RWPE2 (cell line): ENCODE results near the gene PNMT.

ENCODE experiments used
- ATAC-seq: fragments of 200-7000 bp; cut with Tn5 transposase; 3 replicates; pipeline ENCODE4 v1.9.1; 2021; ENCODE audit warnings: low read depth
- DNase-seq: peaks from one replicate; pipeline ENCODE4 v3.0.0-alpha.2; 2020; ENCODE audit warnings: low spot score
- H3K27ac ChIP-seq: fragments of 450-650 bp; 2 replicates; pipeline ENCODE4 v1.5.1; 2017; ENCODE audit warnings: mild to moderate bottlenecking; ENCODE audit not compliant: poor library complexity, severe bottlenecking
- H3K27me3 ChIP-seq: fragments of 250-450 bp; sonication (Bioruptor Pico); 2 replicates; pipeline ENCODE4 v1.5.1; 2021; ENCODE audit warnings: mild to moderate bottlenecking, moderate library complexity; ENCODE audit not compliant: insufficient read depth, poor library complexity, severe bottlenecking
- H3K36me3 ChIP-seq: fragments of 250-450 bp; sonication (Bioruptor Pico); 2 replicates; pipeline ENCODE4 v1.5.1; 2020; ENCODE audit warnings: low read depth, mild to moderate bottlenecking, moderate library complexity
- H3K4me1 ChIP-seq: fragments of 250-450 bp; sonication (Bioruptor Pico); 2 replicates; pipeline ENCODE4 v1.5.1; 2021; ENCODE audit warnings: mild to moderate bottlenecking, moderate library complexity; ENCODE audit not compliant: insufficient read depth, poor library complexity, severe bottlenecking
- H3K4me3 ChIP-seq: fragments of 250-450 bp; sonication (Bioruptor Pico); 2 replicates; pipeline ENCODE4 v1.5.1; 2021; ENCODE audit warnings: mild to moderate bottlenecking, moderate library complexity; ENCODE audit not compliant: severe bottlenecking
- H3K9me3 ChIP-seq: fragments of 250-450 bp; sonication (Bioruptor Pico); 2 replicates; pipeline ENCODE4 v1.5.1; 2021; ENCODE audit warnings: mild to moderate bottlenecking, moderate library complexity; ENCODE audit not compliant: severe bottlenecking
- TF ChIP-seq, protein P1 (sequence below): fragments of 450-650 bp; IDR thresholded peaks from one replicate; pipeline ENCODE4 v1.5.1; 2017; ENCODE audit warnings: mild to moderate bottlenecking, moderate library complexity; ENCODE audit not compliant: poor library complexity, severe bottlenecking

PNMT gene

DNA sequence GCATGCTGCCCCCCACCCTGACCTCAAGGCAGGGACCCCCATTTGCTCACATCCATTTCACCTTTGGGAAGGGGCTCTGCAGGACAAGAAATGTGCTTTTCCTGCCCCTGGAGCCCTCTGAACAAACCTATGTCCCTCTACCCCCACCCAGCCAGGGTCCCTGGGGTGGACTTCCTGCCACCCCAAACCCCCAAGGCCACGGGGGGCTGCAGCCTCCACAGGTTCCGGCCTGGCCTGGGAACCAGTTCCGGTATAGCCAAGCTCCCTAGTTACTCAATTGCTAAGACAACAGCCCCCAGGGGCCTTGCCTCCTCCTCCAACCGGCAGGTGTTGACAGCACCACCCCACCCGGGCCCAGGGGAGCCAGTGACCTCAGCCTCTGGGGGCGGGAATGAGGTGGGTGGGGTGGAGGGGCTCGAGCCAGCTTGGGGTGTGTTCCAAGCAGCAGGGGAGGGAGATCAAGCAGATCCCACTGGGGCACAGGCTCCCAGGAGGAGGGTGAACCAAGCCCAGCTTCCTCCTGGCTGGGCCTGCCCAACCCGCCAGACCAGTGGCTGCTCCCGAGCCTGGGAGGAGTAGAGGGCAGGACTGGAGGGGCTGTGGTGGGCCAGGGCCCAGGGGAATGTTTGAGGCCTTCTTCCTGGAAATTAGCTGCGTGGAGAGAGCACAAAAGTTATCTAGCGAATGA is 6.6 kb downstream of the PNMT start:
- H3K36me3 ChIP-seq, result no peaks in the 10 kb centered on the region
- no peaks in the 10 kb centered on the region for H3K27me3 ChIP-seq
- DNase-seq, result no peak
- no peaks in the 10 kb centered on the region for H3K4me1 ChIP-seq
- no peak overlapping the region for H3K27ac ChIP-seq
- no peaks in the 10 kb centered on the region for H3K9me3 ChIP-seq
- TF ChIP-seq, protein P1, sequence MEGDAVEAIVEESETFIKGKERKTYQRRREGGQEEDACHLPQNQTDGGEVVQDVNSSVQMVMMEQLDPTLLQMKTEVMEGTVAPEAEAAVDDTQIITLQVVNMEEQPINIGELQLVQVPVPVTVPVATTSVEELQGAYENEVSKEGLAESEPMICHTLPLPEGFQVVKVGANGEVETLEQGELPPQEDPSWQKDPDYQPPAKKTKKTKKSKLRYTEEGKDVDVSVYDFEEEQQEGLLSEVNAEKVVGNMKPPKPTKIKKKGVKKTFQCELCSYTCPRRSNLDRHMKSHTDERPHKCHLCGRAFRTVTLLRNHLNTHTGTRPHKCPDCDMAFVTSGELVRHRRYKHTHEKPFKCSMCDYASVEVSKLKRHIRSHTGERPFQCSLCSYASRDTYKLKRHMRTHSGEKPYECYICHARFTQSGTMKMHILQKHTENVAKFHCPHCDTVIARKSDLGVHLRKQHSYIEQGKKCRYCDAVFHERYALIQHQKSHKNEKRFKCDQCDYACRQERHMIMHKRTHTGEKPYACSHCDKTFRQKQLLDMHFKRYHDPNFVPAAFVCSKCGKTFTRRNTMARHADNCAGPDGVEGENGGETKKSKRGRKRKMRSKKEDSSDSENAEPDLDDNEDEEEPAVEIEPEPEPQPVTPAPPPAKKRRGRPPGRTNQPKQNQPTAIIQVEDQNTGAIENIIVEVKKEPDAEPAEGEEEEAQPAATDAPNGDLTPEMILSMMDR, result no peak
- ATAC-seq, result peak; percentile 18; the same call in 2 of the 3 replicates
- no peak overlapping the region for H3K4me3 ChIP-seq

DNA sequence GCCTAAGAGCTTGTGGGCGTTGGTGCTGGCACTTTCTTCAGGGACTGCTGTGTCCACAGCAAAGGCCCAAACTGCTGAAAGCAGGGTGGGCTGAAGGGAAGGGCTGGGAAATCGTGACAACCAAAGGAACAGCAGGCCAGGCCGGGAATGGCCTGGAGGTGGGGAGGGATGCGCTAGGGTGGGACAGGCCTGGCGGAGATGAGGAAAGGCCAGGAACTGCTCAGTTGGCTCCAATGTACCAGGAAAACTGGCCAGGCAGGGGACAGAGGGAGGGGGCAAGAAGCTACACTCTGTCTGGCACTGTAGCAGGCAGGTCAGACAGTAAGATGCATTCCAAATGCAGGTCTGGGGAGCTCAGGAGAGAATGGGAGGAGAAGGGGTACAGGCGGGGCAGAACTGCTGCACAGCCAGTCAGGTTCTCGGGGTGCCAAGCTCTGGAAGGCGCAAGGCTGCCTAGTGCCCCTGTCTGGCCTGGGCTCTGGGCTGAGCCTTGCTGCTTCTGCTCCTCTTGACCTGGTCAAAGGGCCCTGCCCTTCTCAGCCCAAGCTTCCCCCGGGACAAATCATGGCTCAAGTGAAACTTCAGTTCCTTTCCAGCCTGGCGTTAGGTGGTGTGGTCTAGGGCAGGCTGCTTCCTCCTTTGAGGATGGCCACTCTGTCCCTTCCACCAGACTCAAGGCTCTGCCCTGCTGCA is 7.3 kb downstream of the PNMT start:
- Histone ChIP-seq H3K9me3 (no peaks in the 10 kb centered on the region), H3K36me3 (no peaks in the 10 kb centered on the region), H3K27ac (no peak overlapping the region), H3K4me3 (no peak overlapping the region), H3K27me3 (no peaks in the 10 kb centered on the region), H3K4me1 (no peaks in the 10 kb centered on the region)
- TF ChIP-seq, protein P1, result no peak
- ATAC-seq, result no peak
- DNase-seq, result no peak

DNA sequence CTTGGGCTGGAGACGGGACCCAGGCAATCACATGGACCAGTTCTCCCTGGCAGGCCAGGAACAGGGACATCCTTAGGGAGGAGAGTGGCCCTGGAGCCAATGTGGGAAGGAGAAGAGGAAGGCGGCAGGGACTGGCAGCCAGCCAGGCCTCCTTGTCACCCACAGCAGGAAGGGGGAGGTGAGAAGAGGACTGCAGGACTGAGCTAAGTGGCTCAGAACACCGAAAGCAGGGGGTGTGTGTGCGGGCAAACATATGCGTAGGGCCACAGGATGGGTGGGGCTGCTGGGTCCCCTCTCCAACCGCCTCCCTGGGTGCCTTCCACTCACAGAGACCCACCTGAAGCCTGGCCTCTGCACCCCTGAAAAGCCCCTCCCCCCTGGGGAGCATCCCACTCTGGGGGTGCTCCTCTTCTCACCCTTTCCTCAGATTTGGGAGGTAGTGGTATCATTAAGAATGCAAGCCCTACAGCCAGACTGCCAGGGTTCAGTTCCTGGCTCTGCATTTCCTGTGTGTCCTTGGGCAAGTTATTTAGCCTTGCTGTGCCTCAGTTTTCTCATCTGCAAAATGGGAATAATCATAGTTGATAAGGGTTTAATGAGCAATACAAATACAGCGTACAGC is 8.1 kb downstream of the PNMT start:
- DNase-seq (no peak), ATAC-seq (no peak)
- H3K27me3 ChIP-seq, result no peaks in the 10 kb centered on the region
- H3K4me1 ChIP-seq, result no peaks in the 10 kb centered on the region
- TF ChIP-seq, protein P1, result no peak
- H3K4me3 ChIP-seq, result no peak overlapping the region
- H3K9me3 ChIP-seq, result no peaks in the 10 kb centered on the region
- no peaks in the 10 kb centered on the region for H3K36me3 ChIP-seq
- H3K27ac ChIP-seq, result no peak overlapping the region

DNA sequence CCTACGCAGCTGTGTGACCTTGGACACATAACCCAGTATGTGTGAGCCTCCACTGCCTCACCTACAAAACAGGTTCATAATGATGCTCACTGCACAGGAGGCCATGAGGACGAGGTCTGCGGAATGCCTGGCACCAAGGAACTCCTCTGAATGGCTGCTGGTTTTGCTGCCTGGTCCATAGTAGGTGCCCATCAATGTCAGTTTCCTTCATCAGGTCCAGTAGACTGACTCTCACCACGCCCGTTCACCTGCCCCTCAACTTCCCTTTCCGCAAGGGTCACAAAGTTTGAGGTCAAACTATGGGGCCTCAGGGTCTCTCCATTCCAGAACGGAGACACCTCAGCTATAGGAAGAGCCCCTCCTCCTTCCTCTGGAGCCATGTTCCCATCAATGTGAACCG is 8.8 kb downstream of the PNMT start:
- no peak for ATAC-seq
- Histone ChIP-seq H3K27me3 (no peaks in the 10 kb centered on the region), H3K4me3 (no peak overlapping the region), H3K4me1 (no peaks in the 10 kb centered on the region), H3K9me3 (no peaks in the 10 kb centered on the region), H3K27ac (no peak overlapping the region), H3K36me3 (no peaks in the 10 kb centered on the region)
- DNase-seq, result no peak
- TF ChIP-seq, protein P1, result no peak
